SH-SY5Y (cell line): ENCODE results near the gene PTH2.

Source experiments
- GATA2 ChIP-seq: IDR thresholded peaks from 2 replicates; pipeline ENCODE4 v1.6.1; 2011; ENCODE audit warnings: mild to moderate bottlenecking, low read depth, low read length
- GATA3 ChIP-seq: IDR thresholded peaks from 2 replicates; pipeline ENCODE4 v1.6.1; 2011; ENCODE audit warnings: low read depth, mild to moderate bottlenecking, low read length, moderate library complexity

DNA sequence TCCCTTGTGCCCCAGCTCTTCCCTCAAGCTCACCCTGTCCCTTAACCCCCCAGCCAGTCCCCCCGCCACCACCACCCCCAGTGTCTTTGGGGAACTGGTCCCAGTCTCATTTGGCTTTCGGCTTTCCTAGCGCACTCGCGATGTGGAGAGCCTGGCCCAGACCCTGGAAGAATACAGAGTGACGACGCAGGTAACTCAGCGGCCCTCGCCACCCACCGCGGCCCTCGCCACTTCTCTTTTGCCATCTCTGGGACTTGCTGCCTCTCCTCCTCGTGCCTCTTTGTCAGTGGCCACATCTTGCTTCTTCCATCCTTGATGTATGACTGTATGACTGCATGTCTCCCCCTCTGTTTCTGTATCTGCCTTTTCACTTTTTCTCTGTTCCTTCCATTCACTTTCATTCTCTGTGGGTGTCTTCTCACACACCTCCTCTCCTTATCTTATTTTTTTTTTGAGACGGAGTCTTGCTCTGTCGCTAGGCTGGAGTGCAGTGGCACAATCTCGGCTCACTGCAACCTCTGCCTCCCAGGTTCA, 15.7 kb downstream of the PTH2 start:
- TF ChIP-seq GATA2: no peak
- no peak for TF ChIP-seq GATA3
